Endothelial cell of umbilical vein (primary cell): ENCODE results near the gene PIK3C2G. TPM values are rescaled to one million over a fixed set of nuclear protein-coding genes. Genes with fewer than 3 reads are reported as not detected.

ENCODE experiments used
- BruUV-seq: library from RNA; stranded (reverse); fragments of 400-500 nt; replicated peaks from 2 replicates; lab custom pipeline; 2021; lab: Mats Ljungman, UMichigan
- CTCF ChIA-PET: fragments of 300-600, 350-600 bp; sonication (Branson Sonifier 250); formaldehyde crosslinking; loops from one replicate; lab custom pipeline; 2021; ENCODE audit warnings: antibody characterized with exemption, inconsistent platforms; lab: Charles Lee
- POLR2A ChIA-PET: fragments of 300-600, 350-600 bp; sonication (Branson Sonifier 250); formaldehyde crosslinking; loops from one replicate; lab custom pipeline; 2021; ENCODE audit warnings: antibody characterized with exemption, inconsistent platforms; lab: Charles Lee
- DNase-seq: peaks from one replicate; pipeline ENCODE4 v3.0.0-alpha.2; 2011; ENCODE audit warnings: low read depth, low spot score
- FAIRE-seq: peaks from 2 replicates; lab custom pipeline; 2011; peaks lifted over from hg19 to GRCh38; lab: Jason Lieb, UNC
- H2AFZ ChIP-seq: 2 replicates; pipeline ENCODE4 v1.6.0; 2012; ENCODE audit warnings: low read depth, low read length, control low read depth, inconsistent platforms
- H3K27ac ChIP-seq: 2 replicates; pipeline ENCODE4 v1.5.1; 2011; ENCODE audit warnings: low read depth, mild to moderate bottlenecking, control low read depth, low read length, moderate library complexity; ENCODE audit not compliant: insufficient read depth
- H3K27me3 ChIP-seq, 2 experiments: 2 replicates each; pipeline versions ENCODE4 v1.6.0 to v1.6.1; 2011; ENCODE audit warnings: low read length in 2 of 2, mixed read lengths in 1 of 2; ENCODE audit not compliant: control insufficient read depth in 2 of 2, insufficient read depth in 2 of 2
- H3K36me3 ChIP-seq, 2 experiments: 2 replicates in 1 of 2; 3 replicates in 1 of 2; pipeline ENCODE4 v1.5.1; 2011; ENCODE audit warnings: low read length in 2 of 2, mild to moderate bottlenecking in 1 of 2, moderate library complexity in 1 of 2; ENCODE audit not compliant: control insufficient read depth in 2 of 2, insufficient read depth in 2 of 2; ENCODE audit errors: extremely low read depth in 1 of 2
- H3K4me1 ChIP-seq: 3 replicates; pipeline ENCODE4 v1.5.1; 2011; ENCODE audit warnings: mild to moderate bottlenecking, low read length; ENCODE audit not compliant: control insufficient read depth, insufficient read depth; ENCODE audit errors: extremely low read depth
- H3K4me2 ChIP-seq: 2 replicates; pipeline ENCODE4 v1.6.1; 2011; ENCODE audit warnings: low read length, control low read depth, mixed read lengths; ENCODE audit not compliant: insufficient read depth
- H3K4me3 ChIP-seq, 3 experiments: fragments of 200-600 bp in 1 of 3; sonication (generic), shearing (Covaris generic) in 1 of 3; replicated peaks in 1 of 3; 2 replicates each; pipeline ENCODE4 v1.5.1; 2011 to 2016; ENCODE audit warnings: control low read depth in 3 of 3, low read length in 3 of 3, mild to moderate bottlenecking in 2 of 3, inconsistent platforms in 1 of 3, low read depth in 1 of 3, moderate library complexity in 1 of 3; ENCODE audit not compliant: insufficient read depth in 1 of 3
- H3K79me2 ChIP-seq: 2 replicates; pipeline ENCODE4 v1.6.0; 2012; ENCODE audit warnings: low read length, inconsistent platforms; ENCODE audit not compliant: control insufficient read depth, insufficient read depth
- H3K9ac ChIP-seq: replicated peaks from 2 replicates; pipeline ENCODE3; 2011; ENCODE audit warnings: low read length, control low read depth; ENCODE audit not compliant: insufficient read depth; ENCODE audit errors: extremely low read depth
- H3K9me1 ChIP-seq: replicated peaks from 3 replicates; pipeline ENCODE4 v1.6.0; 2011; ENCODE audit warnings: mild to moderate bottlenecking, low read length; ENCODE audit not compliant: control insufficient read depth, insufficient read depth; ENCODE audit errors: extremely low read depth
- H3K9me3 ChIP-seq: replicated peaks from 2 replicates; pipeline ENCODE4 v1.5.1; 2012; ENCODE audit warnings: low read length, inconsistent platforms; ENCODE audit not compliant: control insufficient read depth, insufficient read depth
- H4K20me1 ChIP-seq: replicated peaks from 2 replicates; pipeline ENCODE3; 2011; ENCODE audit warnings: mild to moderate bottlenecking, low read length; ENCODE audit not compliant: control insufficient read depth, insufficient read depth; ENCODE audit errors: extremely low read depth
- CTCF ChIP-seq, 2 donors: IDR thresholded peaks; 1 replicate in 1 of 2; 2 replicates in 1 of 2; pipeline ENCODE4 v1.5.1; 2011; ENCODE audit warnings: low read length in 2 of 2, mild to moderate bottlenecking in 2 of 2, moderate library complexity in 2 of 2, control low read depth in 1 of 2, inconsistent platforms in 1 of 2, low read depth in 1 of 2; ENCODE audit not compliant: insufficient read depth in 1 of 2; ENCODE audit errors: extremely low read depth in 1 of 2
- EZH2 ChIP-seq: IDR thresholded peaks from 2 replicates; pipeline ENCODE4 v1.6.1; 2012; ENCODE audit warnings: borderline replicate concordance, low read depth, mild to moderate bottlenecking, moderate library complexity, low read length, inconsistent platforms; ENCODE audit not compliant: severe bottlenecking
- FOS ChIP-seq: IDR thresholded peaks from 2 replicates; pipeline ENCODE4 v1.6.1; 2011; ENCODE audit warnings: mild to moderate bottlenecking, low read length, moderate library complexity, borderline replicate concordance; ENCODE audit not compliant: insufficient read depth
- GATA2 ChIP-seq: IDR thresholded peaks from 2 replicates; pipeline ENCODE4 v1.7.0; 2011; ENCODE audit warnings: low read depth, mild to moderate bottlenecking, moderate library complexity, mixed read lengths, low read length; ENCODE audit not compliant: insufficient read length, insufficient read depth
- JUN ChIP-seq: IDR thresholded peaks from 2 replicates; pipeline ENCODE4 v1.6.1; 2011; ENCODE audit warnings: borderline replicate concordance, low read depth; ENCODE audit not compliant: insufficient read length, insufficient read depth
- MAX ChIP-seq: IDR thresholded peaks from 2 replicates; pipeline ENCODE4 v1.6.1; 2011; ENCODE audit not compliant: insufficient read depth, insufficient read length
- MYC ChIP-seq: IDR thresholded peaks from one replicate; pipeline ENCODE4 v1.6.1; 2011; ENCODE audit warnings: mild to moderate bottlenecking, low read depth, low read length
- POLR2A ChIP-seq: IDR thresholded peaks from 2 replicates; pipeline ENCODE4 v1.6.1; 2012; ENCODE audit warnings: low read depth, mild to moderate bottlenecking, control low read depth, low read length
- POLR2AphosphoS5 ChIP-seq: IDR thresholded peaks from 2 replicates; pipeline ENCODE4 v1.6.1; 2012; ENCODE audit warnings: low read depth, mild to moderate bottlenecking, control low read depth, low read length, moderate library complexity; ENCODE audit not compliant: insufficient read depth
- dilution Hi-C: fragments of 300-500 bp; cut with MboI; formaldehyde crosslinking; loops from one replicate; pipeline ENCODE4 v1.15.0; 2019; ENCODE audit warnings: low sequenced_read_pairs; ENCODE audit not compliant: extremely low pct_ligation_motif_present
- intact Hi-C: fragments of 100-400 bp; cut with micrococcal nuclease; formaldehyde crosslinking; loops from one replicate; pipeline ENCODE4 v1.10.0; 2022
- polyA plus RNA-seq, 4 experiments: library from polyadenylated mRNA; depleted of rRNA in 3 of 4; stranded (reverse) in 3 of 4; unstranded in 1 of 4; fragments of >200 nt; gene quantifications; 2 replicates each; pipeline versions ENCODE4 v1.2.1 to v1.2.3, GENCODE V29; 2011 to 2012; ENCODE audit warnings: missing spikeins in 1 of 4
- total RNA-seq: library from RNA; stranded (reverse); gene quantifications from 2 replicates; pipeline ENCODE4 v1.2.3, GENCODE V29; 2021

The PIK3C2G gene
- total and polyA plus RNA-seq, 2 donors (not counting 3 experiments of a cell fraction or from before 2014, with no cell fraction given): not detected

DNA sequence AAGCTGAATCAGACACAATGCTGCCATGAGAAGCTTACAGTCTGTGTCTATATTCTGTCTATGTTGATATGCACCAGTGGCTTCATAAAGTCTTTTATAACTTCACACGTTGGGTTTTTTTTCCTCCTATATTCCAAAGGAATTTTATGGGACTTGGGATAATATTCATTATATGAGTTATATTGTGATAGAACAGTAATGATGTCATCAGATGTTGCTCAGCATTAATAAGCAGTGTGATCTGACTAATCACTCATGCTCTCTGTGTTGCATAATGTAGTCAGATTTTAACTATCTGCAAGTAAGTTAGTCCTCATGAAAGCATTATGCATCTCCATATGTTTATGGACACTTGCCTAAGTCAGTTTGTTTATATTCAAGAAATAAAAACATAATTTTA is 316.9 kb downstream of the PIK3C2G start:
- POLR2A ChIA-PET: no interaction called here
- no peaks in the 10 kb centered on the region for H3K4me1 ChIP-seq
- TF ChIP-seq CTCF (IDR thresholded peaks at IDR 0.05; ENCODE audit: extremely low read depth in 1 of 2, insufficient read depth in 1 of 2, low read depth in 1 of 2, low read length in 2 of 2): no peak

DNA sequence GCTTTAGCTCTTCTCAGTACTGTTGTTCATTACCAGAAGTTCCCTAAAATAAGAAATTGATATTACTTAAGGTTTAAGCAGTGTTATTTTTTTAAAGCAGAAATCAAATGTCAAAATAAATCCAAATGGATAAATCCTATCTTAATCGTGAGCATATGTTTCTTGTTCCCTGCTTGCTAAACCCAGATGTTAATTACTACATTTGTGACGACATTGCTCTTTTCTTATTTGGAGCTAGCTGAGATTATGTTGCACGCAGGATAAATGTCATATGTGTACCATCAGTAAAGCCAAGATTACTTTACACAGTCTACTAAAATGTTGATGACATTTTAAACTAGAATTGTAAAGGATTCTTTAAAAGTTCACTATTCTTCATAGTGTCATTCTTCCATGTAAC is 319.0 kb downstream of the PIK3C2G start:
- BruUV-seq: no TSS peak
- H3K9me1 ChIP-seq: no peaks in the 10 kb centered on the region
- H3K4me2 ChIP-seq: no peak overlapping the region
- no peak overlapping the region for H2AFZ ChIP-seq
- intact Hi-C loops: no loop called here
- TF ChIP-seq EZH2 (no peak), GATA2 (no peak), CTCF (IDR thresholded peaks at IDR 0.05; ENCODE audit: extremely low read depth in 1 of 2, insufficient read depth in 1 of 2, low read depth in 1 of 2, low read length in 2 of 2) (no peak), FOS (no peak), MAX (no peak), POLR2A (no peak), POLR2AphosphoS5 (no peak), JUN (no peak), MYC (no peak)
- no peaks in the 10 kb centered on the region for H3K4me1 ChIP-seq
- no peak overlapping the region for H3K4me3 ChIP-seq
- H3K27me3 ChIP-seq: no peaks in the 10 kb centered on the region
- POLR2A ChIA-PET: no interaction called here
- H3K9ac ChIP-seq: no peak overlapping the region
- no peaks in the 10 kb centered on the region for H3K36me3 ChIP-seq
- no peaks in the 10 kb centered on the region for H4K20me1 ChIP-seq
- no peak for DNase-seq
- dilution Hi-C loops: no loop called here
- CTCF ChIA-PET: no interaction called here
- H3K27ac ChIP-seq: no peak overlapping the region
- H3K79me2 ChIP-seq: no peaks in the 10 kb centered on the region
- FAIRE-seq: no peak
- H3K9me3 ChIP-seq: no peaks in the 10 kb centered on the region

More for the DNA sequence above, 316.9 kb downstream of the PIK3C2G start:
- H2AFZ ChIP-seq: no peak overlapping the region
- no peaks in the 10 kb centered on the region for H3K36me3 ChIP-seq
- no peak overlapping the region for H3K4me3 ChIP-seq
- no peak overlapping the region for H3K27ac ChIP-seq
- H3K27me3 ChIP-seq: no peaks in the 10 kb centered on the region
- no peaks in the 10 kb centered on the region for H3K9me3 ChIP-seq
- no peaks in the 10 kb centered on the region for H3K79me2 ChIP-seq
- no peak overlapping the region for H3K4me2 ChIP-seq
- BruUV-seq: no TSS peak
- H3K9me1 ChIP-seq: no peaks in the 10 kb centered on the region
- no peak for DNase-seq
- no peak for FAIRE-seq
- intact Hi-C loops (no loop called here), dilution Hi-C loops (no loop called here)
- H4K20me1 ChIP-seq: no peaks in the 10 kb centered on the region
- no peak overlapping the region for H3K9ac ChIP-seq
- CTCF ChIA-PET: no interaction called here
